ENCODE results near the gene MED25.

The MED25 gene

DNA sequence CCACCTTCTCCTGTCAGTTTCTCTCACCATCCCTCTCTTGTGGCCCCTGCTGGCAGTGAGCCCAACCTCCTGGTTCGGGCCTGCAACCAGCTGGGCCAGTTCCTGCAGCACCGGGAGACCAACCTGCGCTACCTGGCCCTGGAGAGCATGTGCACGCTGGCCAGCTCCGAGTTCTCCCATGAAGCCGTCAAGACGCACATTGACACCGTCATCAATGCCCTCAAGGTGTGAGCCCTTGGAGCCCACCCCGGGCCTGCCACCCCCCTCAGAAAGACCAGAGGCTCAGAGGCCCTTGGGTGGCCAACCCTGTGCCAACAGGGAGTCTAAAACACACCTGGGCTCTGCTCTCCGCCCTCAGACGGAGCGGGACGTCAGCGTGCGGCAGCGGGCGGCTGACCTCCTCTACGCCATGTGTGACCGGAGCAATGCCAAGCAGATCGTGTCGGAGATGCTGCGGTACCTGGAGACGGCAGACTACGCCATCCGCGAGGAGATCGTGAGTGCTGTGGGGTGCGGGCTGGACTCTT, 18.8 kb upstream of the MED25 start:
- DNase-seq (ENCODE audit: low read depth in 2 of 2), result no peak

DNA sequence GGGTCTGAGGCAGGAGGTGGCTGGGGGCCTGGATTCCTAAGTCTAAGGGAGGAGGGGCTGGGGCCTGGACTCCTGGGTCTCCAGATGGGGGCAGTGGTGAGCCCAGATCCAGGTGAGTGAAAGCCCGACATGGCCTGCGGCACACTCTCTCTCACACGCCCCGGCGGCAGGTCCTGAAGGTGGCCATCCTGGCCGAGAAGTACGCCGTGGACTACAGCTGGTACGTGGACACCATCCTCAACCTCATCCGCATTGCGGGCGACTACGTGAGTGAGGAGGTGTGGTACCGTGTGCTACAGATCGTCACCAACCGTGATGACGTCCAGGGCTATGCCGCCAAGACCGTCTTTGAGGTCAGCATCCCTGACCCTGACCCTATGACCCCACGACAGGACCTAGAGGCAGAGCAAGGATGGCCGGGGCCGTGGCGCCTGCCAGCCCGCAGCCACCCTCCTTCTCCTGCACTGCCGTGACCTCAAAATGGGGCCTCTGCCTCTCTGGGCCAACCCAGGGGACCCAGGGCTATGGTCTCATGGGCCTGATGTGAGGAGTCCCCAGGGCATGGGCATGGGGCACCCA, 18.2 kb upstream of the MED25 start:
- no peak for DNase-seq (ENCODE audit: low read depth in 2 of 2)

DNA sequence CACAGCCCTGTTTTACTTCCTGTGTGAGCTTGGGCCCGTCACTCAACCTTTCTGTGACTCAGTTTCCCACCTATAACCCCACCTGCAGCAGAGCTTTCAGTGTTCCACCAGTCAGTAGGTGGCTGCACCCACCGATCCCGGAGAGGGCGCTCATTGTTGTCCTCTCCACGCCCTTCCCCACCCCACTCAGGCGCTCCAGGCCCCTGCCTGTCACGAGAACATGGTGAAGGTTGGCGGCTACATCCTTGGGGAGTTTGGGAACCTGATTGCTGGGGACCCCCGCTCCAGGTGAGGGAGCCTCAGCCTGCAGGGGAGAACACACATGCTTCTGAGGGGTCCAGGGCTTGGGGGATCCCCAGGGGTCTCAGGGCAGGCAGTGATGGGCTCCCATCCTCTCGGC, 17.3 kb upstream of the MED25 start:
- DNase-seq (ENCODE audit: low read depth in 2 of 2), result no peak

DNA sequence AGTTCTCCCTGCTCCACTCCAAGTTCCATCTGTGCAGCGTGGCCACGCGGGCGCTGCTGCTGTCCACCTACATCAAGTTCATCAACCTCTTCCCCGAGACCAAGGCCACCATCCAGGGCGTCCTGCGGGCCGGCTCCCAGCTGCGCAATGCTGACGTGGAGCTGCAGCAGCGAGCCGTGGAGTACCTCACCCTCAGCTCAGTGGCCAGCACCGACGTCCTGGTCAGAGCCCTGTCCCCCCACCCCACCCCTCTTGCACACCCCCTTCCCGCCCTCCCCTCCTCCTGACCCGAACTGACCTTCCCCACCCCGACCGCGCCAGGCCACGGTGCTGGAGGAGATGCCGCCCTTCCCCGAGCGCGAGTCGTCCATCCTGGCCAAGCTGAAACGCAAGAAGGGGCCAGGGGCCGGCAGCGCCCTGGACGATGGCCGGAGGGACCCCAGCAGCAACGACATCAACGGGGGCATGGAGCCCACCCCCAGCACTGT, 16.6 kb upstream of the MED25 start:
- no peak for DNase-seq (ENCODE audit: low read depth in 2 of 2)

DNA sequence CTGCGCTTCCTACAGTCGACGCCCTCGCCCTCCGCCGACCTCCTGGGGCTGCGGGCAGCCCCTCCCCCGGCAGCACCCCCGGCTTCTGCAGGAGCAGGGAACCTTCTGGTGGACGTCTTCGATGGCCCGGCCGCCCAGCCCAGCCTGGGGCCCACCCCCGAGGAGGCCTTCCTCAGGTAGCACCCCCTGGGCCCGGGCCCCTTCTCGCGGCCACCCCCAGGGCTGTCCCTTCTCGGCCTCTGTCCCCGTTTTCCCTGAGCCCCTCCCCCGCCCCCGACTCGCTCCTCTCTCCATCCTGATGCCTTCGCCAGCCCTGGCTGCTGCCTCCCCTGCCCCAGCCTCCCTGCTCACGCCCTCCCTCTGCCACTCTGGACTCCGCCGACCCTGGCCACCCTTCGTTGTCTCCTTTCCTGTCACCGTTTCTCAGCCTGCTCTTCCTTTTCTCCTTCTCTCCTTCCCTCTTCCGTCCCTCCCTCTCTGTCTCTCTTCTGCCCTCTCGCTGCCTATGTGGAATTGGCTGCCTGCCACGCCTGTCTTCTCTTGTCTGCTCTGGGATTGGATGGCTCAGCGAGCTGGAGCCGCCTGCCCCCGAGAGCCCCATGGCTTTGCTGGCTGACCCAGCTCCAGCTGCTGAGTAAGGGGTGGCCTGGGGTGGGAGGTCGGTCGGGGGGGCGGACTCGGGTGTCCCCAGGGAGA, 16.0 kb upstream of the MED25 start:
- DNase-seq (ENCODE audit: low read depth in 2 of 2), result no peak

- DNase-seq (ENCODE audit: low read depth in 2 of 2), result no peak
These were observed 15.1 kb upstream of the MED25 start for GRCh38 chr19:49802836-49803528.

GRCh38 chr19:49803529-49803856, 14.6 kb upstream of the MED25 start:
- no peak for DNase-seq (ENCODE audit: low read depth in 2 of 2)

DNA sequence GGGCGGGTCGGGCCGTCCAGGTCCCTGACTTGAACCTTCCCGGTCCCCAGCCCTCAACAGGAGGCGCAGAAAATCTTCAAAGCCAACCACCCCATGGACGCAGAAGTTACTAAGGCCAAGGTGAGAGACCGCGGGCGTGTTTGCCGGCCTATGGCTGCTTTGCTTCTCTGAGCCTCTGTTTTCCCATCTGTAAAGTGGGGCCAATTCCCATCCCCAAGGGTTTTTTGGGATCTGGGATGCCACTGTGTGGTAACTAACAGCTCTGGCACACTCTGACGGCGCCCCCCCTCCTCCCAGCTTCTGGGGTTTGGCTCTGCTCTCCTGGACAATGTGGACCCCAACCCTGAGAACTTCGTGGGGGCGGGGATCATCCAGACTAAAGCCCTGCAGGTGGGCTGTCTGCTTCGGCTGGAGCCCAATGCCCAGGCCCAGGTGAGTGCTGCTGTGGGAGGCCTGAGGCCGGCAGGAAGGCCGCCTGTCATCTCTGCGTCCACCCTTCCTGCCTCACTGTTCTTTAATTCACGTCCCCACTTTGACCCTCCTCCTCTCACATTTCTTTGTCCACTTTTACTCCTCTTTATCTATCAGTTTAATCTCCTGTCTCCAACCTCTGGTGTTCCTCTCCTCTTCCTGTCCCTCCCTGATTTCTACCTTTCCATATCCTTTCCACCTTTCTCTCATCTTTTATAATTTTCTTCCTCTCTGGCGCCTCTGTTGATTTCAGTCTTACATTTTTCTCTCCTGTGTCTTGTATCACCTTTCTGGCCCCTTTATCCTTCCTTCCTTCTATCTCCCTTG, 12.1 kb upstream of the MED25 start:
- no peak for DNase-seq (ENCODE audit: low read depth in 2 of 2)

GRCh38 chr19:49806620-49806959, 11.5 kb upstream of the MED25 start:
- no peak for DNase-seq (ENCODE audit: low read depth in 2 of 2)

GRCh38 chr19:49807058-49807903, 10.8 kb upstream of the MED25 start:
- DNase-seq (ENCODE audit: low read depth in 2 of 2), result no peak

GRCh38 chr19:49807904-49808675, 10.0 kb upstream of the MED25 start:
- DNase-seq (ENCODE audit: low read depth in 2 of 2), result no peak

- peak; percentile 81 to 88 for DNase-seq (ENCODE audit: low read depth in 2 of 2)
These were observed 9.4 kb upstream of the MED25 start for GRCh38 chr19:49808711-49809159.

DNA sequence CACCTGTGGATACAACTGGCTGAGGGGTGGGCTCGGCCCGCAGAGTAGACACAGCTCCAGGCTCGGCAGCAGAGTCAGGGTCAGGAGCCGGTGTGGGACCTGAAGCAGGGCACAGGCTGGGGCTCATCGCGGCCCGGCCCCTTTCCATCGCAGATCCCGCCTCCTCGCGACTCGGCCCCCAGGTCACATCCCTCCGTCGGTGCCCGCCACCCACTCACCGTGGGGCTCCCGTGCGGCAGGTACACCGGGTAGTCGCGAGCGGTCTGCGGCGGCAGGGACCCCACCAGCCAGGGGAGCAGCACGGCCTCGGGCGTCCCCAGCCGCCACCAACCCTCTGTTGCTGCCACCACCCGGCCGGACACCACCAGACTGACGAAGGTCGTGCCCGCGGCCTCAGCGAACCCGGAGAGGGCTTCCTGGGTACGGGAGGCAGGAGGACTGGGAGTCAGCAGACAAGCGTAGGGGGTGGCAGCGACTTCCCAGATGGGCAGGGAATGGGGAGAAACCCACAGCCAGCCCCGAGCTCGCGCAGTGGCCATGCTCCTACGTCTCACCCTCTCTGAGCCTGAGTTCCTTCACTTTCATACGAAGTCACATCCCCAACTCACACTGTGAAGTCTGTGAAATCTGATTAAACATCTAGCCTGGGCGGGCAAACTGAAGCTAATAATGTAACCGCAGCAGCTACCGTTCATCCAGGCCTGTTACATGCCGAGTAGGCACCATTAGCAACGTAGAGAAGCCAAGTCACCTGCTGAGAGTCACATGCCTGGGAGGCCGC, 8.7 kb upstream of the MED25 start:
- peak in 1 of 2 donors; percentile 31 for DNase-seq (ENCODE audit: low read depth in 2 of 2)

DNA sequence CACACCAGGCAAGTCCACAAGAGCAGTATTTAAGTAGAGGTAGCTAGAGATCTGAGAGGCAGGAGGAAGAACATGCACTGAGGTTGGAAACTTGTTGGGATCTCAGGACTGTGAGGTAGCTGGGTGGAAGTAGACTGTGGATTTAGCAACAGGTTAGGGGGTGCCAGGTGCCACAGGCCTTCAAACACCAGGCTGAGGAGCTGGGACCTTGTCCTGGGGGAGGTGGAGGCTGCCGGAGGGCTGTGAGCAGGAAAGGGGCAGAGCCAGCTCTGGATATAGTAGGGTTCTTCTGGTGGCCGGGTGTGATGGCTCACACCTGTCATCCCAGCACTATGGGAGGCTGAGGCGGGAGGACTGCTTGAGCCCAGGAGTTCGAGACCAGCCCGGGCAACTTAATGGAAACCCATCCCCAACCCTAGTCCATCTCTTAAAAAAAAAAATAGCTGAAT, 8.1 kb upstream of the MED25 start:
- no peak for DNase-seq (ENCODE audit: low read depth in 2 of 2)

GRCh38 chr19:49811328-49811727, 6.8 kb upstream of the MED25 start:
- DNase-seq (ENCODE audit: low read depth in 2 of 2), result no peak

DNA sequence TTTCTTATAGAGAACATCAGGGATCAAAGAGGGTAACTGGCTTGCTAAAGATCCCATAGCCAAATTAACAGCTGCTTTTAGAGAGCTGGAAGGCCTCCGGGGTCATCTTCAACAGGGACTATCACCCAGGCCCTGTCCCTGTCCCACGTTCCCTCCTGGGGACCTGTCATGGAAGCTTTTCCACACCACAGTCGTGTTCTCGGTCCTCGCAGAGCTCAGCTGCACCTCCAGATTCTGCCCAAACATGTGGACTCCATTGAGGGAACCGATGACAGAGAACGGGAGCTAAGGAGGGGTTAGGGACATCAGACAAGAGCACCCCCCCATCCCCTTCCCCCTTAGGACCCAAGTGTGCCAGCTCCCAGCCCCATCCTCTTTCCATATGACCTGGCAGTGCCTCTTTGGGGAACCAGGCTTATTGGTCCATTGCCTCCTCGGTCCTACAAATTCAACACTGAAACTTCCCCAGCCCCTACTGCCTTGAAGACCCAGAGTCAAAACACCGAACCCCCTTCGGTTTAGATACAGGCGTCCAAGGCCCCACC, 5.6 kb upstream of the MED25 start:
- no peak for DNase-seq (ENCODE audit: low read depth in 2 of 2)

- peak; percentile 74 to 90 for DNase-seq (ENCODE audit: low read depth in 2 of 2)
These were observed 4.9 kb upstream of the MED25 start, which contains the start of gene FUZ for GRCh38 chr19:49812997-49813861. Gene FUZ (minus strand): TSS chr19:49813292. CDS start chr19:49813106, 186 bp downstream.

GRCh38 chr19:49814010-49814409, 4.1 kb upstream of the MED25 start:
- DNase-seq (ENCODE audit: low read depth in 2 of 2), result no peak
